Measurements from ENCODE around the gene SHISA8.

The SHISA8 gene

GRCh38 chr22:41862530-41863266 lies 52.2 kb downstream of the SHISA8 start:
- peak in 1 of 3 donors; percentile 41 for DNase-seq (ENCODE audit: low read depth in 3 of 3, low spot score in 1 of 3)

GRCh38 chr22:41862160-41862529 lies 52.7 kb downstream of the SHISA8 start:
- DNase-seq (ENCODE audit: low read depth in 3 of 3, low spot score in 1 of 3): peak in 2 of 3 donors; percentile 22 to 24
